Mammary epithelial cell (primary cell): ENCODE measurements around the gene MTHFR.

Source experiments
- CTCF ChIP-seq, 2 donors: IDR thresholded peaks in 1 of 2; conservative IDR thresholded peaks in 1 of 2; 2 replicates each; pipeline ENCODE4 v1.5.1; 2011 to 2012; ENCODE audit warnings: inconsistent platforms in 2 of 2, low read length in 2 of 2, mild to moderate bottlenecking in 2 of 2, control low read depth in 1 of 2, low read depth in 1 of 2; ENCODE audit not compliant: insufficient read depth in 1 of 2; ENCODE audit errors: extremely low read depth in 1 of 2
- EZH2 ChIP-seq: IDR thresholded peaks from 2 replicates; pipeline ENCODE4 v1.6.1; 2012; ENCODE audit warnings: low read length, inconsistent platforms, borderline replicate concordance

GRCh38 chr1:11833497-11833896 lies 27.7 kb upstream of the MTHFR start:
- no peak for TF ChIP-seq CTCF (conservative IDR thresholded peaks at IDR 0.05 in 1 of 2, IDR thresholded peaks at IDR 0.05 in 1 of 2; ENCODE audit: extremely low read depth in 1 of 2, insufficient read depth in 1 of 2, low read depth in 1 of 2, low read length in 2 of 2)
- no peak for TF ChIP-seq EZH2
